ENCODE measurements around the gene CRKL.

- TF ChIP-seq, protein P1, sequence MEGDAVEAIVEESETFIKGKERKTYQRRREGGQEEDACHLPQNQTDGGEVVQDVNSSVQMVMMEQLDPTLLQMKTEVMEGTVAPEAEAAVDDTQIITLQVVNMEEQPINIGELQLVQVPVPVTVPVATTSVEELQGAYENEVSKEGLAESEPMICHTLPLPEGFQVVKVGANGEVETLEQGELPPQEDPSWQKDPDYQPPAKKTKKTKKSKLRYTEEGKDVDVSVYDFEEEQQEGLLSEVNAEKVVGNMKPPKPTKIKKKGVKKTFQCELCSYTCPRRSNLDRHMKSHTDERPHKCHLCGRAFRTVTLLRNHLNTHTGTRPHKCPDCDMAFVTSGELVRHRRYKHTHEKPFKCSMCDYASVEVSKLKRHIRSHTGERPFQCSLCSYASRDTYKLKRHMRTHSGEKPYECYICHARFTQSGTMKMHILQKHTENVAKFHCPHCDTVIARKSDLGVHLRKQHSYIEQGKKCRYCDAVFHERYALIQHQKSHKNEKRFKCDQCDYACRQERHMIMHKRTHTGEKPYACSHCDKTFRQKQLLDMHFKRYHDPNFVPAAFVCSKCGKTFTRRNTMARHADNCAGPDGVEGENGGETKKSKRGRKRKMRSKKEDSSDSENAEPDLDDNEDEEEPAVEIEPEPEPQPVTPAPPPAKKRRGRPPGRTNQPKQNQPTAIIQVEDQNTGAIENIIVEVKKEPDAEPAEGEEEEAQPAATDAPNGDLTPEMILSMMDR (IDR thresholded peaks at IDR 0.05; ENCODE audit: insufficient read depth, low read length), result no peak
- TF ChIP-seq GABPA (IDR thresholded peaks at IDR 0.05; ENCODE audit: low read depth) (no peak), POLR2AphosphoS5 (IDR thresholded peaks at IDR 0.05; ENCODE audit: low read depth) (peak; percentile 15; the same call in 1 of the 2 replicates)
- TF ChIP-seq, protein P2, sequence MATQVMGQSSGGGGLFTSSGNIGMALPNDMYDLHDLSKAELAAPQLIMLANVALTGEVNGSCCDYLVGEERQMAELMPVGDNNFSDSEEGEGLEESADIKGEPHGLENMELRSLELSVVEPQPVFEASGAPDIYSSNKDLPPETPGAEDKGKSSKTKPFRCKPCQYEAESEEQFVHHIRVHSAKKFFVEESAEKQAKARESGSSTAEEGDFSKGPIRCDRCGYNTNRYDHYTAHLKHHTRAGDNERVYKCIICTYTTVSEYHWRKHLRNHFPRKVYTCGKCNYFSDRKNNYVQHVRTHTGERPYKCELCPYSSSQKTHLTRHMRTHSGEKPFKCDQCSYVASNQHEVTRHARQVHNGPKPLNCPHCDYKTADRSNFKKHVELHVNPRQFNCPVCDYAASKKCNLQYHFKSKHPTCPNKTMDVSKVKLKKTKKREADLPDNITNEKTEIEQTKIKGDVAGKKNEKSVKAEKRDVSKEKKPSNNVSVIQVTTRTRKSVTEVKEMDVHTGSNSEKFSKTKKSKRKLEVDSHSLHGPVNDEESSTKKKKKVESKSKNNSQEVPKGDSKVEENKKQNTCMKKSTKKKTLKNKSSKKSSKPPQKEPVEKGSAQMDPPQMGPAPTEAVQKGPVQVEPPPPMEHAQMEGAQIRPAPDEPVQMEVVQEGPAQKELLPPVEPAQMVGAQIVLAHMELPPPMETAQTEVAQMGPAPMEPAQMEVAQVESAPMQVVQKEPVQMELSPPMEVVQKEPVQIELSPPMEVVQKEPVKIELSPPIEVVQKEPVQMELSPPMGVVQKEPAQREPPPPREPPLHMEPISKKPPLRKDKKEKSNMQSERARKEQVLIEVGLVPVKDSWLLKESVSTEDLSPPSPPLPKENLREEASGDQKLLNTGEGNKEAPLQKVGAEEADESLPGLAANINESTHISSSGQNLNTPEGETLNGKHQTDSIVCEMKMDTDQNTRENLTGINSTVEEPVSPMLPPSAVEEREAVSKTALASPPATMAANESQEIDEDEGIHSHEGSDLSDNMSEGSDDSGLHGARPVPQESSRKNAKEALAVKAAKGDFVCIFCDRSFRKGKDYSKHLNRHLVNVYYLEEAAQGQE (IDR thresholded peaks at IDR 0.05; ENCODE audit: insufficient replicate concordance, low read depth), result no peak
Measured at GRCh38 chr22:20998411-20999336, 81.5 kb downstream of the CRKL start.
